ENCODE measurements around the gene MED29.
"Not testable (repeated sequence)": the region's sequence is repeated elsewhere in the genome, so short reads cannot be mapped to it uniquely, and the experiment has no call there.

MED29 gene

DNA sequence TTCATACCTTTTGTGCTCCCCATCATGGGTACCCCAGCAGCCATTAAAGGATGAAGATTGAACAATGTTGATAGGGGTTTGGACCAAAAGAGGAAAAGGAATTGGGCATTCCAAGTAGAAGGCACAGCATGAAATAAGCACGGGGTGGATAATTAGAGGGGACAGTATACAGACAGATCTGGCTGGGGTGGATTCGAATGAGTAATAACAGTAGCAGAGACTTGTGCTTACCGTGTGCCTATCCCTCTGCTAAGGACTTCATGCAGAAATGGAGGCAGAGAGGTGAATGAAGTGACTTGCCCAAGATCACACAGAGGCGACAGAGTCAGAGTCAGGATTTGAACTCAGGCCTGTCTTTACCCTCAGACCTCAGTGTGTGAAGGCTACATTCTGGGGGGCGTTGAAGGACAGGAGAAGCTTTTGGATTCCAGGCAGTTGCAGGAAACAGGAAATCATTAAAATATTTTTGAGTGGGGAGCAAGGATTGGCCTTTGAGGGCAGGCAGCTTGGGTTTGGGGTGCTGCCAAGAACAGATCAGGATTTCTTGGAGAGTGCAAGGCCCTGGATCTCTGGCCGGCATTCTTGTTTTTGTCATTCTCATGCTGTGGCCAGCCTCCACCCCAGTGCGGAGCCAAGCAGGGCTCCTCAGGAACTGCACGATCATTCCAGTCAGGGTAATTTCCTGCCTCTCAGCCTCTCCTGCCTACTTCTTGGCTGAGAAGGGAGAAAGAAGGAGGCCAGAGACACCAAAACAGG, 19.0 kb upstream of the MED29 start:
- no peak for DNase-seq

DNA sequence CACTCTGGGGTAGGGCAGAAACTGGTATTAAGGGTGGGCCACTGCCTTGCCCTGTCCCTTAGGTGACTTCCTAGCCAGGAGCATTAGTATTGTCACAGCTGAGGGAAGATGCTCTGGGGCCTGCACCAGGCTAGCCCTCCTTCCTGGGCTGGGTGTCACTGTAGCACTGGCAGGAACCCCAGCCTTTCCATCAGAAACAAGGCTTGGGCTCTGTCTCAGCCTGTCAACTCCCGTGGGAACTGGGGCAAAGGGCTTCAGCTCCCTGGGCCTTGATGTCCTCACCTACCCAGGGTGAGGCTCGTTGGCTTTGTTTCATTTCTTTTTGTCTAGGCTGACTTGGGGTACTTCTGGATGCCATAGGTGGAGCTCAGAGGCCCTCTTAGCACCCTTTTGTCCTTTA, 18.2 kb upstream of the MED29 start:
- no peak for DNase-seq

DNA sequence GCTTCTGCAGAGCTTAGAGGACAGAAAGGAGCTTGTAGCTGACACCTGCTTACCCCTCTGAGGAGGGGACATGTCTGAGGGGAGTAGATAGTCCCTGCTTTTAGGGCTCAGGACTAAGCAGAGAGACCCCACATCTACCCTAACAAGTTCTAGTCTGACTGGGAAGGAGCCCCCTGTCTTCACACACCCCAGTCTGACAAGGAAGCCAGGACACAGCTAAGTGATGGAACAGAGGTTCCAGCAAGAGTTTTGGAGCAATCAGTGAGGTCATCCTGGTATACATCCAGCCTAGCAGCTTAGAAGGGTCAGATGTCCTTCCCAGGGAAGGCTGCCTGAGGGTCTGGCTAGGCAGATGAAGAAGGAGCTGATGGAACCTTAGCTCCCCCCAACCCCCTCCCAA, 15.2 kb upstream of the MED29 start:
- no peak for DNase-seq

DNA sequence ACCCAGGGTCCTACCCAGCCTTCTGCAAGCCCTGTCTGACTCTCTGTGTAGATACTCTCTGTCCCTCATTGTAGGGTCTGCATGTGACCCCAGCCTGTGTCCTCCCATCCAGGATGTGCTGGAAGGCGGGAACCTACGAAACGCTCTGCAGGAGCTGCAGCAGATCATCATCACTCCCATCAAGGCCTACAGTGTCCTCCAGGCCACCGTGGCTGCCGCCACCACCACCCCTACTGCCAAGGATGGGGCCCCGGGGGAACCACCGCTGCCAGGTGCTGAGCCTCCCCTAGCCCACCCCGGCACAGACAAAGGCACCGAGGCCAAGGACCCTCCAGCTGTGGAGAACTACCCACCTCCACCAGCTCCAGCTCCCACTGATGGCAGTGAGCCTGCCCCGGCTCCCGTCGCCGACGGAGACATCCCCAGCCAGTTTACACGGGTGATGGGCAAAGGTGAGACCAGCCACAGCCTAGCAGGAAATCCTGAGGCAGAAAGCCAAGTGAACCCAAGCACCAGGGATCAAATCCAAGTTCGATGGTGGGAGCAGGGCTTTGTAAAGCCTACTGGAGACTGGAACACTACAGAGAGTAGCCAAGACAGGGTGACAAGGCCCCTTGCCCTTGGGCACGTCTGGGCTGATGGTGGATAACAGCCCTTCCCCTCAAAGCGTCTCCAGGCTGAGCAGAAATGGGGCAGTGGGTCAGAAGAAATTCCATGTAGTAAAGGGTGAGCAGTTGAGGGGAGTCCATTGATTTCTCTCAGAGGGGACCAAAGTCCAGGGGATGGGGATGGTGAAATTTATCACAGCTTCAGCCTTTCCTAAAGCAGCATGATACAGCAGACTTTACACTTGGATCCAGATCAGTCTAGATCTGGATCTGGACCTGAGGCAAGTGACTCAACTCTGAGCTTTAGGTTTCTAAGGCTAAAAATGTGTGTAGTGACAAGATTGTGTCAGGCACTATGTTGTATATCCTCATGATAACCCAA, 13.5 kb upstream of the MED29 start:
- no peak for DNase-seq

DNA sequence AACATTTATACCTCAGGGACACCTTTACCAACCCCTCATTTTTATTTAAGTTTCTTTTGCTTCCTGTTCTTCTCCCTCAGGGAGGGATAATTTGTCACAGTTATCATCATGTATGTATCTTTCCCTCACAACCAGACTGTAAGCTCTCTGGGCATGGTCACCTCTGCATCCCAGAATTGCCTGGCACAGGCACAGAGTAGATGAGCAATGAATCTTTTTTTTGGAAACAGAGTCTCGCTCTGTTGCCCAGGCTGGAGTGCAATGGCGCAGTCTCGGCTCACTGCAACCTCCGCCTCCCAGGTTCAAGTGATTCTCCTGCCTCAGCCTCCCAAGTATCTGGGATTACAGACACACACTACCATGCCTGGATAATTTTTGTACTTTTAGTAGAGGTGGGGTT, 11.8 kb upstream of the MED29 start:
- DNase-seq: not testable (repeated sequence)

DNA sequence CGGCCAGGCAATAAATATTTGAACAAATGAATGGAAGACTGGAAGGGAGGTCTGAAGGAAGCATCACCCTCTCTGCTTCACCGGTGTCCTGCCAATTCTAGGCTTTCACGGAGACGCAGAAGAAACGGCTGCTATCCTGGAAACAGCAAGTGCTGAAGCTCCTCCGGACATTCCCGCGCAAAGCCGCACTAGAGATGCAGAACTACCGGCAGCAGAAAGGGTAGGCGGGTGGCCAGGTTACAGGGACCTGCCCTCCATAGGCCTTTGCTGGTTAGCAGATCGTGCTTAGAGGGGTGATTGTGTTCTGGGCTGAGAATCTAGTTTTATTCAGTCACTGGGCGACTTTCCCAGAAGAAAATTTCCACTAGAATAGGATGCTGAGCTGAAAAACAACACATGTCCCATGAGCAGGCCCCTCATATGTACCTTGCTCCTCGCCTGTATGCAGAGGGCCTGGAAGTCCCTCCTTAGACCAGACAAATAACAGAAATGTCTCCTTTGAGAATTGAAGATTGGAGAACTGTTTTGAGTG, 11.2 kb upstream of the MED29 start:
- no peak for DNase-seq

DNA sequence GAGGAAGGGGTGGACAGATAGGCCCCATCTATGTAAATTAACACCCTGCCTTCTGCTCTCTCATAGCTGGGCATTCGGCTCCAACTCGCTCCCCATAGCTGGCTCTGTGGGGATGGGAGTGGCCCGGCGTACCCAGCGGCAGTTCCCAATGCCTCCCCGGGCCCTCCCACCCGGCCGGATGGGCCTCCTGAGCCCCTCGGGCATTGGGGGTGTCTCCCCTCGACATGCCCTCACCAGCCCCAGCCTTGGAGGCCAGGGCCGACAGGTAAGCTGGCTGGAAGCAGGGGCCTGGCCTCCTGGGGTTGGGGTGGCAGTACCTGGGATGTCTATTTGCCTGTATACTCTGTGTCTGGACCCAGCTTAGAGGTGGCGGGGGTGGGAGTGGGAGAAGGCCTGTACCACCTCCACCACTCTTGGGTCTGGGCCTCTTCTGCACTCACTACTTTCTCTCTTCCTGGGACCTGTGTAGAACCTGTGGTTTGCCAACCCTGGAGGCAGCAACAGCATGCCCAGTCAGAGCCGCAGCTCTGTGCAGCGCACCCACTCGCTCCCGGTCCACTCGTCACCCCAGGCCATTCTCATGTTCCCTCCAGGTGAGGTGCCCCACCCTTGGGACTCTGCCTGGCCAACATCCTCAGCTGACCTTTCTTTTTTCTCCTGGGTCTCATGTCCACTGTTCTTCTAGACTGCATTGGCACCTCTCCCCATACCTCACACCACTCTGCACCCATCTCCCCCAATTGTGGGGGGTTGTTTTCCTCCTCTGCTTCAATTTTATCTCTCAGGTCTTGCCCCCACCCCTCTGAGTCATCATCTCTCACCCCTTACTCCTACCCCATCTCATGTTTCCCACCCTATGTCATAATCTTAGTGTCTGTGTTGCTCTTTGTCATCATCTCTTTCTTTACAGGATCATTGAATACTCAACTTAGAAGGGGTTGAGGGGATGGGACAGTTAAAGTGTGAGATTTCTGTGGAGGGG, 10.4 kb upstream of the MED29 start:
- no peak for DNase-seq

DNA sequence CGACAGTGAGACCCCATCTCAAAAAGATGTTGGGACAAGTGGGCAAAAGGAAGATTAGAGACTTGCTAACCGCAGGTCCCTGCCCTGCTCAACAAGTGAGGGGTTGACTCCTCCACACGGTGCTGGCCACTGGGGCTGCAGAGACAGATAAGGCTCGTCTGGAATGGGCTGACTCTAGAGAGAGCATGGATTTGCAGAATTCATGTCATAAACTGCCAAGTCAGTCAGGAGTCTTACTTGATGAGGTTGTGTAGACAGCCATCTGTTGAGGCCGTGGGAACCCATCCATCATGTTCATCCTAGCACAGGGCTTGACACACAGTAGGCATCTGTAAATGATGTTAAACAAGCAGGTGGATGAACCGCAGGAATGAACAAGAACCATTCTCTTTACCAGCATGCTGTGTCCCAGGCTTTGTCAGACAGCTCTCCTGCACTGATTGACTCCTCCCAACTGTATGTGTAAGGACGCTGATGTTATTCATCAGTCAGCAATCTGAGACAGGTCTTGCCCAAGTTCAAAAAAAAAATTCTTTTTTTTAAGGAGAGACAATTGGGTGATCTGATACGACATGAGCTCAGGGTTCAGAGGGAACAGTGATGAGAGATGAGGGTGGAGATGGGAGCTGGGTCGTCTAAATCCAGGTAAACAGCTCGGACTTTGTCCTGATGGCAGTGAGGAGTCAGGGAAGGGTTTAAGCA, 9.1 kb upstream of the MED29 start:
- no peak for DNase-seq

DNA sequence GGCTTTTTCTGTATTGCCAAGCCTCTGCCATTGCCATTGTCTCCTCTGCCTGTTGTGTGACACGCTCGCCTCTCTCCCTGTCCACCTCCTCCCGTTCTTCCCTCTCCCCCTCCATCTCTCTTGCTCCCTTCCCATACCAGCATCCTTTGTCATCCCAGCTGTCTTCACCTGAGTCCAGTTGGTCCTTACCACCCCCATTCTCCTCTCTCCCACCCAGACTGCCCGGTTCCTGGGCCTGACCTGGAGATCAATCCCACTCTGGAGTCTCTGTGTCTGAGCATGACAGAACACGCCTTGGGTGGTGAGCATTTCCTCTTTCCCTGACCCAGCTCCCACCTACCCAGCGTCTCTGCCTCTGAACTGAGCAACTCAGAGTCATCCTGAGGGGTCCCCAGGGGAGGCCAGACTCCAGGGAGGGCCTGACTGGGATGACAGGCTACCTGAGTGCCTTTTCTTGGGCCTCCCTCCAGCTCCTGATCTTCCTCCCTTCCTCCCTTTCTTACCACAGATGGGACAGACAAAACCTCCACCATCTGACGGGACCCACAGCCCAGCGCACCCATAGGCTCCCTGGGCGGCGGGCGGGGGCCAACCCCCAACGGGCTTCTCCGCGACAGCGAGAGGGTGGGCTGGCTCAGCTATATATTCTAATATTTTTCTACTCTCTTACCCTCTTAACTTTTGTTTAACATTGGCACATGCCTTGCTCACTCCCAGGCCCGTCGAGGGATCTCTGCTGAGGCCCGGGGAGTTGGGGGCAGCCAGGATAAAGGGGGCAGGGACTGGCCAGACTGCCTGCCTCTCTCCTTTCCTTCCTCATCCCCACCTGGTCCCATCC, 8.0 kb upstream of the MED29 start:
- no peak for DNase-seq

DNA sequence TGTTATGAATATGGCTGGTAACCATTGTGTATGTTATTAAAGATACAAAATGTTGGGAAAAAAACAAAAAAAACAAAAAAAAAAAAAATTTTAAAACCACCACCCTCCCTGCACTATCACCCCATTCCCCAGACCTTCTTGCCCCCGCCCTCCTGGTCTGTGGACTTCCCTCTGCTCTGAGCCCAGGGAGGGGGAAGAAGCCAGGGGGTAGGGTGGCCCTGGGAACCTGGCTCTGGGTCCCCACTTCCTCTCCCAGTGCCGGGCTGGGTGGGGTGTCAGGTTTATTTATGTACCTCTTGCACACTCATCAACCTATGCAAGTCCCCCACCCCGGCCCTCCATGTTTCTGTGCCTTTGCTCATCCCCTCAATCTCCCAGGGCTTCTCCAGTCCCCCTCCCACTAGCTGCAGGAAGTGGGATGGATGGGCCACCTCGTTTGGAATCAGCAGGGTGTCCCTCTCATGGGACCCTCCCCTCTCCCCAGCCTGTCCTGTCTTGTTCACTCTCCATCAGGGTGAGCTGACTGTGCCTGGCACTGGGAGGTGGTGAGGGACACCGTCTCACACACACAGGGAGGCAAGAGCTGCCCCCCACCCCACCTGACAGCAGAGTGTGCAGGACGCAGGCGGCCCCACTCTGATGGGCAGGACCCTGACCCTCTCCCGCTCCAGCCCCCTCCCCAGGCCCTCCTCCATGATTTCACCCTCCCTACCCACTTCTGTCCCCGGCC, 6.2 kb upstream of the MED29 start:
- no peak for DNase-seq

DNA sequence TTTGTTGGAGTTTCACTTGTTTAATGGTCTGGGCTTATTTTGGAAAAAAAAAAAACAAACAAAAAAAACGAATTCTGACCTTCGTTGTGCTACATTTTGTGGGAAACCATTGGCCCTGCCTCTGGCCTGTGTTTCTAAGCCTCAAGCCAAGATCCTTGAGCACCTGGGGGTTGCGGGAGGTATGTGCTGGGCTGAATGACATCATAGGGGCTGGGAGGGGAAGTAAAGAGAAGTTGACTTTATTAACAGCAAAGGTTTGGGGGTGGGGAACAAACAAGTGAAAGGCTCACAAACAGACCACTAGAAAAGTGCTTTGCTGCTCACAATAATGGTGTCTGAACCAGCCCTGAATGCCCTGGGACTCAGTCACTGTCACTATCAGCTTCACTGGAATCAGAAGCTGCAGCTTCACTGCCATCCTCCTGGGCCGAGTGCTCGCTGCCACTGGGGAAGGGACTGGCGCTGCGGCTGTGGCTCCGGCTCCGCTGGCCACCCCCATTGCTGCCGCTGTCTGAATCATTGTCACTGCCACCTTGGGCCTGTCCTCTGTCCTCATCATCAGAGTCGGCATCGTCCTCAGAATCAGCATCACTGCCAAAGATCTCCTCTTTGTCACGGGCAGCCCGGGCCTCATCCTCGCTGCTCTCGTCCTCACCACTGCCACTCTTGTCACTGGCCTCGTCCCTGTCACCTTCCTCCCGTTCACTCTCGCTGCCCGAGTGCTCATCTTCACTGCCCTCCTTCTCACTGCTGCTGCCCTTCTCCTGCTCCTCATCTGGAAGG, 5.4 kb upstream of the MED29 start:
- DNase-seq: no peak

DNA sequence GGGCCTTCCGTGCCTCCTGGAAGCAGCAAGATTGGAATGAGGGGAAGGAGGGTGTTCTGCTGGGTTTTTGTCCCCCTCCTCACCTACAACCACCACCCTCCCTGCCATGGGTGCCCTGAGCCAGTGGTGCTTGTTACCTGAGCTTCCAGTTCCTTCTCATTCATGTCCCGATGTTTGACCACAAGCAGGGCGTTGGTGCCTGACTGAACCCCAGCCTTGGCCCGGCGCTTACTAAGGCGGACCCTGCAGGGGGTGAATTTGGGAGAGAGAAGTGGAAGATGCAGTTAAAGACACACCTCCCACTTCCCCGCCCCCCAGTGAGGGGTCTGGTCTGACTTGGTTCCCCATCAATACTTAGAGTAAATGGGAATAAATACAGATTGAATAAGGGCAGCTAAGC, 4.6 kb upstream of the MED29 start:
- no peak for DNase-seq

DNA sequence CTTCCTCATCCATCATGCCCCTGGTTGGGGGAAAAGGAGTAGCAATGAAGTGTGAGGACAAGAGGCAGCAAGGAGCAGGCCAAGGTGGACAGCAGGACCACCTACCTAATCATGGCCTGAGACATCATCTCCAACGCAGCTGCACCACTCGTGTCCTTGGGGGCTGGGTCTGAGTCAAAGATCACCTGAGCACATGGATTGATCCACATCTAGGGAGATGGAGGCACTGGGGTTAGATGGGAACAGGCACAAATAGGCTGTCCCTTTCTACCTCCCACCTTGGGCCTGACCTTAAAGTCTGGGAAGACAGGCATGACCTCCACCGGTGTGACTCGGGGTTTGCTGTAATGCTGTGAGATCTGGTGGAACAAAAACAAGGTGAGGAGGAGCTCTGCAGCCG, 2.5 kb upstream of the MED29 start:
- no peak for DNase-seq

DNA sequence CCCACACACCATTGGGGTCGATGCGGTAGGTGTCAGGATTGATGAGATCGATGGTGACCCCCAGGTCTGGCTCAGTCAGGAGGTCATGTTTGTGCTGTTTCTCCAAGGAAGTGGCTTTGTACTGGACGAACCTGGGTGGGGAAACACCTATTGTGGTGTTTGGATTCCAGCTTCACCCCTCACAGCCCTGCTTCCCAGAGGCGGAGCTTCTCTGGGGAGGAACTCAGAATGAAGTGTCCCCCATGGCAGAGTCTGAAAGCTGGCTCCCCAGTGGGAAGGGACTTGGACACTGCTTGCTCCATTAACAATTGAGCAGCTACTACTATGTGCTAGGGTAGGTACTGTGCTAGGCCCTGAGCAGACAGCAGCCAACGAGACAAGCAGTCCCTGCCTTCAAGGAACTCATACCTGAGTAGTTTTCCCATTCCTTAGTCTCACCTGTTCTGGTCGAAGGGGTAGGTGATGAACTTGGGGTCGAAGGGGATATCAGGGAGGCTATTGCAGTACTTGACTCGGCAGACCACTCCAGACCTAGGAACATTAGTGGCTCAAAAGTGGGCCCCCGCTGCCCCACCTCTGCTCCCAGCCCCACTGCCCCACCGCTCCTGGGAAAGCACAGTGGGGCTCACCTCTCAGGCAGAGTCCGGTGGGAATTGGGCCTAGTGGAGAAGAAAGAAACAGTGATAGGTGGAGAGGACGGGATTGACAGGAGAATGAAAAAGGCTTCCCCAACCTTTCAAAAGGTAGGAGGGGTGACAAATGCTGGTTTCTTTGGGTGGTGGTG, 1.4 kb upstream of the MED29 start:
- no peak for DNase-seq

DNA sequence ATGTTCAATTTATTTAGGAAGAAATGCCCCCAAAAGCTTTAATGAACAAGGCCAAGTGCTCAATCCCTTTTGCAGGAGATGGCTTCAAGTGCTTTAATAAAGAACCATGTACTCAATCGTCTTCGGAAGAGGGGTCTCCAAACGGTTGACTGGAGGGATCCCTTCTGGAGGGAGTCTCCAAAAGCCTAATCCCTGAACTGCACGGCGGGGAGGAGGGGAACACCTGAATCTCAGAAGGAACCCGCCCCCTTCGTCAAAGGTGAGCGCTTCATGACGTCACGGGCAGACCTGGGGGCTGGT, 777 bp upstream of the MED29 start:
- DNase-seq: no peak

DNA sequence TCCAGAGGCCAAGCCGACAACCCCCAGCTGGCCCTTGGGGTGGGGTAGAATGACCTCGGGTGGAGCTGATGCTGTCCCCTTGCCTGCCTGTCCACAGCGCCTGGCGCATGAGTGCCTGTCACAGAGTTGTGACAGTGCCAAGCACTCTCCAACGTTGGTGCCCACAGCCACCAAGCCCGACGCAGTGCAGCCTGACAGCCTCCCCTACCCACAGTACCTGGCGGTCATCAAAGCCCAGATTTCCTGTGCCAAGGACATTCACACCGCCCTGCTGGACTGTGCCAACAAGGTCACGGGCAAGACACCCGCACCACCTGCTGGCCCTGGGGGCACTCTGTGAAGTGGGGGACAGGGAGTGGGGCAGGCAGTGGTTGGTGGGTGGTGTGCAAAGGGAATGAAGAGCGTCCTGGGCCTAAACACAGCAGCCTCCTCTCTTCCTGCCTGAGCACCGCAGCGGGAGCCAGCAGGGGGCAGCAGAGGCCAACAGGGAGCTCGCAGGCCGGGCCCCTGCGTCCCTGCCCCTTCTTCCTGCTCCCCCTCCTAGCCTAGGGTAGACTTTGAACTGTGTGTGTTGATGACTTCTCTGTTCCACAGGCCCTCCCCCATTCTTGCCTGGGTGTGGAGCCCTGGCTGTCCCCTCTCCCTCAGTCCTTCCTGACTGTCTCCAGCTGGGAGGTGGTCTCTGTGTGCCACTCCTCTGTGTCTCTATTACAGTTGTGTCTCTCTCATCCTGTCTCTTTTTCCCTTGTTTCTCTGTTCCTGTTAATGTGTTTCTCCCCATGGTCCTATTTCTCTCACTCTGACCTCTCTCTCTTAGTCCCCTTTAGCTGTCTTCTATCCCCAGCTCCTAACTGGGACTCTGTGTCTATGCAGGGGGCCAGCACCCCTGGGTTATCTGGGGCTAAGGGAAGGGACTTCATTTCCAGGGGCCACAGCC, 6.5 kb downstream of the MED29 start:
- peak; percentile 66 for DNase-seq

DNA sequence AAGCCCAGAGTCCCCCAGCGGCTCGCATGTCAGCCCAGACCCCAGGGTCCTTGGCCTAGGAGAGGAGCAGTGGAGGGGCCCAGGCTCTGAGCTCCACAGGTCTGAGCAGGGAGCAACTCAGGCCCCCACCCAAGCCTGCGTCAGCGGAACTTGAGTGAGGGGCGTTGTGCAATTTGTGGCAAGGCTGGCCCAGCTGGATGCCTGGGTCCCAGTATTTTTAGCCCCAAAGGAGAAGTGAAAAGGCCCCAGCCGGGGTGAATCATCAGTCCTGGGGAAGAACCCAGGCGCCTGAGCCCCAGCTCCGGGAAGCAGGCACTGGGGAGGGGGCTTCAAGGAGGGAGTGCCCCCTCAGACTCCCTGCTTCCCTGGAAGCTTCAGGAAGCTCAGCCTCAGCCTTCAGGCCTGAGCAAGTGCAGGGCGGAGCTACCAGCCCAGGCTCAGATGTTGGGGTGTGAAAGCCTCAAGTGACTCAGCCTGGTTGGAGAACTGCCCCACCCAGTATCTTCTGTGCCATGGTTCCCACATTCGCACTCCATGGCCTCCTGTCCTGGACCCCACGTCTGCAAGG, 7.2 kb downstream of the MED29 start:
- DNase-seq: no peak

Measured in GOT3 (cell line).